ELF-1 (cell line): ENCODE data around the gene PLPP4.
"Not testable (repeated sequence)": the region's sequence is repeated elsewhere in the genome, so short reads cannot be mapped to it uniquely, and the experiment has no call there.

Experiments used
- DNase-seq: peaks from one replicate; pipeline ENCODE4 v3.0.0-alpha.2; 2016; ENCODE audit warnings: low read depth, low spot score

PLPP4 gene

GRCh38 chr10:120486671-120487205, 29.7 kb downstream of the PLPP4 start:
- DNase-seq = no peak

DNA sequence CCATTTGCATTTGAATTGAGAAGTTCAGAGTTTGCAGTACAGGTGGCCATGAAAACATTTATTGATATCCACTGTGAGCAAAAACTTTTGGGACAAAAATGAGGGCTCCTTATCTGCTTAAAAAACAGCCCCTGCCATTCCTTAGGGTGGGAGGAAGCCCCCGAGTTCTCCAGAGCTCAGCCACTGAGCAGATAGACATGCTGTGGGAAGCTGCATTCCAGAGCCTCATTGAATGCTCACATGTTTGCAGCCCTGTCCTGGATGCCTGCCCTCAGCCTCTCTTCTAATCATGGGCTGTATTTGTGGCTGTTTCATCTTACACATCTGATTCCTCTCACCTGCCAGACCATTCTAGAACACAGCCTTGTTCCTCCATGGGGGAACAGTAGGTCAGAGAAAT, 33.3 kb downstream of the PLPP4 start:
- DNase-seq = no peak

DNA sequence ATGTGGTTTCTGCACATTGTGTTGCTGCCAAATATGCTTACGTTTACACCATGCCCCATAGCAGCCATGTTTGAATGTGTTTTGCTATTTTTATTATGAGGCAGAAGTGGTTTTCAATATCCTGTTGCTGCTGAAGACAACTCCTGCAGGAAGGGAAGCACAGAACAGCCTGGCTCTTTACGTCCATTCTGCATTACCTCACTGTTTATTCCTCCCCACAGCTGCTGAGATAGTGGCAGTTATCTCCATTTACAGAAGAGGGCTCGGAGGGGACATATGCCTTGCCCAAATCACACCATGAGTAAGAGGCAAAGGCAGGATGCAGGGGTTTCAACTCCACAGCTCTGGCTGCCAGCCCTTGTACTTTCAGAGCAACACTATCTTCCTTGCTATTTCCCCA, 35.3 kb downstream of the PLPP4 start:
- no peak for DNase-seq

DNA sequence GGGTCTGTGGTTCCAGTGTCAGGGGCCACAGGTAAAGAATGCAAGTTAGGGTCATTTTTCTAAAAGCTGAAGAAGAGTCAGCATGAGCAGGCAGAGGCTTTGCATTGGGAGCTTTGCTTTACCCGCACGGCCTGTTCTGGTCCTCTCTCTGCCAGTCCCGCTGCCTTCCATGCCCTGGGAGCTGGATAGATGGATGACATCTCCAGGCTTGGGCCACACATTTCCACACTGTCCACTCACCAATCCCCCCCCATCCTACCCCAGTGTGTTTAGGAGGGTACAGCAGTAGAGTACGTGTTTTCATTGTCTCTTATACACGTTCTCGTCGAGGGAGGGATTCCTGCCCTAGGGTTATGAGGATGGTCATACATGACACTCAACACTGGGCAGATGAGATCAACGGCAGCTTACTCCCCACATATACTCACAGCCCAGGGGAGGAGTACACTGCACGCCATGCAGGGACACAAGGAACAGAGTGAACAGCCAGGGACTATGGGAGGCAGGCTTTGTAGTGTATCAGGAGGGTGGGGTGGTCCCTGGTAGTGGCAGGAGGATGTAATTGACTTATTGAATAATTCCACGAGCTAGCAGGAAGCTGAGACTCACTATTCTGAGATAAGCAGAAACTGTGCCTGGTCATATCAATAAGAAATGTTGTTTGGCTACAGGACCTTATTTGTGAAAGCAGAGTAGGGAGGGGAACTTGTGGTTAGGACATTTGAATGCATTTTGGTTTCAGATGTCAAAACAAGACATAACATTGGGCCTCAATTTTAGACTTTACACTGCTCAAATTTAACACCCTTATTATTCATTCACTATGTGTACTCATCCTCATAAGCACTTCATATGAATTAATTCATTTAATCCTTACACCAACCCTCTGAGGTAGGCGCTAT, 36.6 kb downstream of the PLPP4 start:
- no peak for DNase-seq

DNA sequence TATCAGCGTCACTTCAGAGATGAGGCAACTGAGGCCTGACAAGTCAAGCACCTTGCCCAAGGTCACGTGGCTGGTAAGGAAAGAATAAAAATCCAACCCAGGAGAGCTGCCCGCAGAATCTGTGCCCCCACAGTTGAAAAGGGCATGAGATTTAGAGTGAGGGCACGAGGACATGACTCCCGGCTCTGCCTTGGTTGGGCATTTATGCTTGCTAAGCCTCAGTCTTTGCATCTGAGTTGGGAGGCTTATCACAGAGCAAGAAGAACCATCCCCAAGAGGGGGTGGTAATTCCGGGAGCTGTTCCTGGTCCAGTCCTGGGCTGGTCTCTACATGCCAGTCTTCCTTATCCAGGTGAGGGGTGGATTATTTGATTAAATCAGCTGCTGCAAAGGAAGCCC, 37.3 kb downstream of the PLPP4 start:
- no peak for DNase-seq

GRCh38 chr10:120495226-120496009, 38.4 kb downstream of the PLPP4 start:
- no peak for DNase-seq

DNA sequence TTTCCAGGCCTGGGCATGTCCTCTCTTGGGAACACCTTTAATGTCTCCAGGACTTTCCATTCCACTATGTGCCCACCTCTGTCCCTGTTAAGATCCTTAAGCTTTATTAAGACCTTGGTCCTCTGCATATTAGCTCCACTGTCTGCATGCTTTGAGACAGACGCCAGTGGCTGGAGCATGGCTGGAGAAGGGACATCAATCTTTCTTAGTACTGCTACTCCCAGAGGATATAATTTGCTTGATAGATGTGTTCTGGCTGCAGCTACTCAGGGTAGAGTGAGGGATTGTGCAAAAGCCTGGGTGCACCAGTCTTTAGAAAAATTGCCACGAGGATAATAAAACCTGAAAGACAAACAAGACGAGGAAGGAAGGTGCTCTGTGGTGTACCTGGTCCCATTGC, 42.9 kb downstream of the PLPP4 start:
- no peak for DNase-seq

DNA sequence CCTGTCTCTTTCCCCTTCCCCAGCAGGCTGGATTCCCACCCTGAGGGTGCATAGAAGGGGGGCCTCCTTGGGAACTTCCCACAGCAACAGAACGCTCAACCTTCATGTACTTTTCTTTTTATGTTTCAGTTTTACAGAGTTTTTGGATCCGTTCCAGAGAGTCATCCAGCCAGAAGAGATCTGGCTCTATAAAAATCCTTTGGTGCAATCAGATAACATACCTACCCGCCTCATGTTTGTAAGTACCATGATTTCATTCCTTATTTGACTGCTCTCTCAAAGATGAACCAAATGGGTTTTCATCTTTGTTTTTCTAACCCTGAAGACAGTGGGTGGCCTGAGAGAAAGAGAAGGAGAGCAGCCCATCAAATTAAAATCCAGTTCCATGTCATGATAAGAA, 46.7 kb downstream of the PLPP4 start:
- peak; percentile 23 for DNase-seq

GRCh38 chr10:120504227-120504626, 47.2 kb downstream of the PLPP4 start:
- not testable (repeated sequence) for DNase-seq

GRCh38 chr10:120505056-120505455, 48.0 kb downstream of the PLPP4 start:
- peak; percentile 75 for DNase-seq

DNA sequence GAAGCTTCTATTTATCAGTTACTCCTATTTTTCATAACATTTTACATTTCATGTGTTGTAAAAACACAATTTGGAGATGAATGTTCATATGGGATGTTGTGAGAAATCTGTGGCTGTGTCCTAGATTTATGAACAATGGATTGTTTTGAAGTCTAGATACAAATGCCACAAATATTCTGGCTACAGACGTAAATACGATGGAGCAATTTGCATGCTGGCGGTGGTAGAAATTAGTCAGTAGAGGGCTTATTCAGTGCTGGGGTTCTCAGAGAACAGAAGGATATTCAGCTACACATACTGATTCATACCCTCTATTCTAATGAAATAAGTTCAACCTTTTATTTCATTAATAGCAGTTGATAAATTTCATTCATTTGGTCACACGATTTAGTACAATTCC, 48.8 kb downstream of the PLPP4 start:
- no peak for DNase-seq

DNA sequence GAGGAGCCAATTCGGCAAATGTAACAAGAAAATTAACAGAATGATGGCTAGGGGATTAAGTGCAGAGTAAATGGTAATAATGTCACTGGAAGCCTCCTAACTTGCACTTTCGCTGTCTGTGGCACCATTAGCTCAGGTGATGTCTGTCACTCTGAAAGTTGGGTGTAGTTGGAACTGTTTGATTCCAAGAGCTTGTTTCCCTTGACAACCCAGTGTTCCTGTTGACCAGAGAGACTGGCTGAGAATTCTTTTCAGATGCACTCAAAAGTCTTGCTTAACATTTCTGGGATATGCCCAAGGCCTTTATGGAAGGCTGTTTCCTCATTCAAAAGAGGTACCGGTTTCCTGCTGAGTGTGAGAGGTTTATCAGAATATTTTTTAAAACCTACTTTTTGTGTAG, 49.6 kb downstream of the PLPP4 start:
- DNase-seq = peak; percentile 10

DNA sequence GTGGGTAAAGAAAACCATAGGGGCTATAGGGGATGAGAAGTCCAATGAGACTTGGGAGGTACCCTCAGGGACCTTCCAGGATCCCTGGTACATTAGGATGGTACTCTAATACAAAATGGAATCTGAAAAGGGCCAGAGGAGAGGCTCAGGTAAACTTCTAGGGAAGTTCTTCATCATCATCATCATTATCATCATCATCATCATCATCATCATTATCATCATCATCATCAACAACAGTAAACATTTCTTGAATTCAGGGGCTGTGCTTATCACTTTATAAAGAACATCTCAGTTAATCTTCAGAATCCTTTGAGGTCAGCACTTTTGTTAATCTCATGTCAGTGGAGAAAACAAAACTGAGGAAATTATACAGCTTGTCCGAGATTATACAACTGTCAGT, 50.1 kb downstream of the PLPP4 start:
- DNase-seq = no peak

DNA sequence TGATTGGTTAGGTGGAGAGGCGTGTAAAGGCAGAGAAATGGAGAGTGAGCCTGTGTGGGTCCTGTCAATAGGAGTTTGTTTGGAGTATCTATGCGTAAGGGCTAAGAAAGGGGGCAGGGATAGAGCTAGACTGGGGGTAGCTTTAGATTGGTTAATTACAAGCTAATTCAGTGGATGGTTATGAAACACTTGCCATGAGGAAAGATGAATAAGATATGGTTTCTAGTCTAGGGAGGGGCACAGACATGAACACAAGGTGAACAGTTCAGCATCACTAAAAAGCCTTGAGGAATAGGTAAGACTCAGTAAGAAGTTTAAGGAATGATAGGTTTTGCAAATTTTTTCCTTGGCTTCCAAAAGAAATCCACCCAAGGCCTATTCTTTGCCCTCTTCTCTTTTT, 50.6 kb downstream of the PLPP4 start:
- no peak for DNase-seq

DNA sequence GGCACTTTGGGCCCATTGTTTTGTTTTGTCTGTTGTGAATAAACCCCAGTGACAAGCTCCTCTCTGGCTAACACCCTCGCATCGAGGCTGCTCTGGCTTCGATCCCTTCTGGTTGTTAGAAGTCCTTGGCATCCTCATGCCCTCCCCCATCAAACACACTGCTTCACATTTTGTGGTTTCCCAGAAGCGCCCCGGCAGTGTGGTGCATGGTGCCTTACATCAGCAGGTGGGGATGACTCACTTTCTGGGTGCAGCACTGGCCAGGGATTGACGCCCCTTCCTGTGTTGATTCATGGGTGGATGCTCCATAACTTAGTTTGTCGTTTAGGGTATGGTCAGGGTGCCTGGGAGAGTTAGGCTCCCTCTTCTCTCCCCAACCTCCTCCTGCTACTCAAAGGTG, 51.4 kb downstream of the PLPP4 start:
- DNase-seq = no peak

DNA sequence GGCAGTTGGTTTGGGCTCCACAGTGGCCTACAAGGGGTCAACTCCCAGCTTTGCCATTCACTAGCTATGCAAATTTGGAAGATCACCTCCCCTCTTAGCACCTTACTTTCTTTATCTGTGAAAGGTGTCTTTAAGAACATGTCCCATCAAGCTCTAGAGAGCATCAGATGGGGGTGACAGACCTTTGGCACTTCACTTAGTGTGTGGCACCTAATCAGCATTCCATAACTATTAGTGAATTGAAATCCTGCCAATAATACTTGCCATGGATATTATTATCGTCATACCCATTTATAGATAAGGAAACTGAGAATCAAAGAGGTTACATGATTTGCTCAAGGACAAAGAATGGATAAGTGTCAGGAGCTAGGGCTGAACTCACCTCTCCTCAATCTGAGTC, 51.9 kb downstream of the PLPP4 start:
- no peak for DNase-seq

DNA sequence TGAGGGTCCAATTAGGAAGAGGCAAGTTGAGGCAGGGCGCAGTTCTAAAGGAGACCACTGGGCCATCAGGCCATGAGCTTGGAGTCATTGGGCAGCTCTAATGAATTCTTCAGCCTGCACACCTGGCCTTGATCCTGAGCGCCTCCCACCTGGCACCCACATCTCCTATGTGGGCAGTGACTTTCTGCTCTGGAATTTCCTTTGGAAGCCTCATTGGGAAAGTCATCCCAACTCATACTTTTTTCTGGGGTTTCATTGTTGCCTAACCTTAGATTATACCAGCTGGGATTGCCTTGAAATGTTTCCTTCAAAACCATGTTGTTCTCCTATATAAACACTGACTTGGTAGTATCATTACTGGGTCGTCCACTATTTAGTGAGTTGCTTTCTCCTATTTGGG, 54.1 kb downstream of the PLPP4 start:
- DNase-seq = no peak

DNA sequence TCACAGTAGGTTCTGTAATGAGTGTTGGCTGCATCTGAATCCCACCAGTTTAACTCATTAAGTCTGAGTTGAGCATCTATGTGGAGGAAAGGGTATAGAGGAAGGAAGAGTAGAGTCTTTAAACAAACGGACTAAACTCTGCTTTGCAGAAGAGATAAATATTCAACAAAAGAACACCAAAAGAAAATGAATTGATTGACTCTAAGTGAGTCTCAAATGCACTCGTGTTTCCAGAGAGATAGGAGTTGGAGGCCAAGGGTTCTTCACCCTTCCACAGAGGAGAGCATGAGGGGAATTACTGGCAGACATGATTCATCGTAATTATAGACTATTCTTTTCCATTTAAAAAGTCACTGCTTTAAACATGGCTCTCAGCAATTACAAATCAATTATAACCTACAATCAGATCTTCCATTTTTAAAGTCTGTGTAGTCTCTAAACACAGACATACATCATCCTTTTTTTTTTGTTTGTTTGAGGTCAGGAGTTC, 56.3 kb downstream of the PLPP4 start:
- DNase-seq = no peak

DNA sequence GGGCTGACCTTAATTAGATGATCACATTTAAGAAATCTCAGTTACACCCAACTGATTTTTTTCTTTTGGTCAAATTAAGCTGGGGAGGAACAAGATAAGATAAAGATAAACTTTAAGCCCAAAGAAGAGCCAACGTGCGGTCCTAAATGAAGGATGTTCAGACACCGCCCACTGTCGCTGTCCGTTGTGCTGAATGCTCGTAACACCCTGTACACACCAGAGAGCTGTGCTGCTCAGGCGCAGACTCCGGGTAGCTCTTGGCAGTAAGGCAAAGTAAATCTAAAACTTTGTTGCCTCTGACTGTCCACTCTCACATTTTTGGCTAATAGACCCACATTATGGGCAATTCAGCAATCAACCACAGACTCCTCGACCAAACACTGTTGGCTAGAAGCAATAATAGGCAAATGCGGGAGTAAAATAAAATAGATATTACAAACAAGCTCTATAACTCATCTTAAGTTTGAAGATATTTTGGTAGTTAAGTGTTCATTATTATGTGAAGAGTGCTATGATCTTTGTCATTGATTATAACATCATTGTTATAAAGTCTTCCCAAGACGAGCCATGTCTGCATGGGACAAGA, 57.1 kb downstream of the PLPP4 start:
- DNase-seq = peak; percentile 47

DNA sequence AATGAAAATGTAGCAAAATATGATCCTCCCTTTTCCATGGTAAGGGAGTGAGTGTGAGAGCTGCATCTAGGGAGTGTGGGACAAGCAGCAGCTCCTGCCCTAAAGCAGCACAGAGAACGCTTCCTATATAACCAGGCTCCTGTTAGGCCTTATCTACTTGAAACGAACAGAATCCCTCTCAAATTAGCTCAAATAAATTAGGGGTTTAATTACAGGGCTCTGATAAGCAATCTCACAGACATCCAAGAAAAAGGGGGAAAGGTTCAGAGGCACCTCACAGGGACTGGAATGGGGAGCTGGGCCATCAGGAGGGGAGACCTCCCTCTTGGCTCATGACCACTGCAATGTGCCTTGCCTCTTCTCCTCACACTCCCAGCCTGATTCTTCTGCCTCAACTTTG, 57.9 kb downstream of the PLPP4 start:
- no peak for DNase-seq

DNA sequence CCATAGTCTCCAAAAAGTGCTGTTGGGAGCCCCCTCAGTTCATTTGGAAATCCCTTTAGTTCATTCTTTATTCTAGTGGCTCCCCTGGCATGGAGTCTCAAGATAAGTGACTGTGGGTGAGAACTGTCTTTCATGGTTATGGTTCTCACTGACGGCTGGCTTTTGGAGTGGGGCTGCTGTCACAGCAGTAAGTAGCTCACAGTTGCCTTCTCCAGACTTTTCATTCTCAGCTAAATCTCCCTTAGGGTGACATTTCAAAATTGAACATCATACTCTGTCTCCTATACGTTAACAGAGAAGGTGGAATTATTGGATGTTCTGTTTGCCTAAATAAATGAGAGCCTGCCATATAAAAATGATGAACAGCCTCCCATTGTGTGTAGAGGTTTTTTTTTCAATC, 58.7 kb downstream of the PLPP4 start:
- DNase-seq = no peak

GRCh38 chr10:120516426-120516825, 59.4 kb downstream of the PLPP4 start:
- DNase-seq = no peak
